Esophagus squamous epithelium (tissue), 5 donors: Measurements from ENCODE around the gene BRDT. TPM values are rescaled to one million over a fixed set of nuclear protein-coding genes. Genes with fewer than 3 reads are reported as not detected.

ENCODE experiments used
- DNase-seq: peaks from one replicate; lab custom pipeline; 2025; lab: John Stamatoyannopoulos, UW
- H3K27ac ChIP-seq, 4 donors: fragments of 200-600 bp; sonication (generic); one replicate each; pipeline ENCODE4 v1.5.1; 2016 to 2019; ENCODE audit warnings: mild to moderate bottlenecking in 1 of 4
- H3K27me3 ChIP-seq, 4 donors: fragments of 200-600 bp; sonication (generic); 1 replicate in 3 of 4; 2 replicates in 1 of 4; pipeline versions ENCODE4 v1.5.1 to v1.6.0; 2017 to 2021; ENCODE audit warnings: antibody characterized with exemption in 1 of 4
- H3K36me3 ChIP-seq, 3 donors: fragments of 200-600 bp; sonication (generic); one replicate each; pipeline ENCODE4 v1.5.1; 2016 to 2019
- H3K4me1 ChIP-seq, 3 donors: fragments of 200-600 bp; sonication (generic); one replicate each; pipeline ENCODE4 v1.5.1; 2017 to 2019
- H3K4me3 ChIP-seq, 4 donors: fragments of 200-600 bp; sonication (generic); 1 replicate in 3 of 4; 2 replicates in 1 of 4; pipeline ENCODE4 v1.5.1; 2016 to 2019; ENCODE audit warnings: mild to moderate bottlenecking in 2 of 4, moderate library complexity in 1 of 4
- H3K9me3 ChIP-seq, 3 donors: fragments of 200-600 bp; sonication (generic); one replicate each; pipeline ENCODE4 v1.5.1; 2016 to 2019
- POLR2A ChIP-seq, 4 donors: fragments of 450-650 bp; IDR thresholded peaks; one replicate each; pipeline ENCODE4 v1.6.1; 2017; ENCODE audit warnings: antibody characterized with exemption in 4 of 4, mild to moderate bottlenecking in 4 of 4, moderate library complexity in 3 of 4
- WGBS, 2 donors: methylation state at CpG; one replicate each; pipeline ENCODE4 v1.1.5; 2018; 5-methylcytosine and 5-hydroxymethylcytosine counted together
- intact Hi-C: fragments of 100-400 bp; cut with DNase I; formaldehyde crosslinking; loops from one replicate; pipeline ENCODE4 v1.15.0; 2022
- total RNA-seq, 4 donors: library from RNA; depleted of rRNA; stranded (reverse); fragments of >200 nt; gene quantifications; one replicate each; pipeline ENCODE4 v1.1.0, GENCODE V29; 2016
- TF ChIP-seq, protein P1 (sequence below), 6 experiments: fragments of 450-650 bp in 4 of 6; fragments of 200-600 bp in 2 of 6; sonication (generic) in 2 of 6; IDR thresholded peaks; one replicate each; pipeline ENCODE4 v1.5.1; 2016 to 2019; ENCODE audit warnings: antibody characterized with exemption in 6 of 6, mild to moderate bottlenecking in 4 of 6, moderate library complexity in 4 of 6
- donor health status: DM: yes; HTN: yes; CAD: no.

Gene BRDT
- total RNA-seq, 4 donors from 2014 or later, result not detected

DNA sequence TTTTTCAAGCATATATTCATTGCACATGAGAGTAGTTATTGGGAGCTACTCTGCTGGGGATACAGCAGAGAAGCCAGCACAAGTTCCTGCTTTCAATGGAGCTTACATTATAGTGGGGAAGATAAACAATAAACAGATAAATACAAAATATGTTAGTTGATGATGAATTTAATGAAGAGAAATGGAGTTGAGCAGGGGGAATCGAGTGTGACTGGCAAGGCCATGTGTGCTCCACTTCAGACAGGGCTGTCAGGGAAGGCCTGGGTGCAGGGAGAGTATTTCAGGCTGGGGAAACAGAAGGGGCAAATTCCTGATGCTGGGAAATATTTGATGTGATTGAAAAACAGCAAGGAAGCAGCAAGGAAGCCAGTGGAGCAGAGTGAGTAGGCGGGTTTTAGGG is 21.2 kb upstream of the BRDT start:
- DNase-seq, result no peak
- no peaks in the 10 kb centered on the region for H3K36me3 ChIP-seq
- intact Hi-C loops, result loop anchor here (5.0 kb wide), 1 partner anchor 416 kb away; no protein-coding TSS in a partner anchor
- no peaks in the 10 kb centered on the region for H3K9me3 ChIP-seq
- H3K27me3 ChIP-seq, result no peaks in the 10 kb centered on the region
- H3K4me3 ChIP-seq, result no peak overlapping the region
- H3K4me1 ChIP-seq, result peaks cover 0 to 6% (median 4%) of the 10 kb centered on the region in 3 donors
- 63 to 97% methylated on average over 2 of the region's 2 CpGs for WGBS, 2 donors
- no peak overlapping the region for H3K27ac ChIP-seq
- no peak for TF ChIP-seq POLR2A (IDR thresholded peaks at IDR 0.05)
- TF ChIP-seq, protein P1, sequence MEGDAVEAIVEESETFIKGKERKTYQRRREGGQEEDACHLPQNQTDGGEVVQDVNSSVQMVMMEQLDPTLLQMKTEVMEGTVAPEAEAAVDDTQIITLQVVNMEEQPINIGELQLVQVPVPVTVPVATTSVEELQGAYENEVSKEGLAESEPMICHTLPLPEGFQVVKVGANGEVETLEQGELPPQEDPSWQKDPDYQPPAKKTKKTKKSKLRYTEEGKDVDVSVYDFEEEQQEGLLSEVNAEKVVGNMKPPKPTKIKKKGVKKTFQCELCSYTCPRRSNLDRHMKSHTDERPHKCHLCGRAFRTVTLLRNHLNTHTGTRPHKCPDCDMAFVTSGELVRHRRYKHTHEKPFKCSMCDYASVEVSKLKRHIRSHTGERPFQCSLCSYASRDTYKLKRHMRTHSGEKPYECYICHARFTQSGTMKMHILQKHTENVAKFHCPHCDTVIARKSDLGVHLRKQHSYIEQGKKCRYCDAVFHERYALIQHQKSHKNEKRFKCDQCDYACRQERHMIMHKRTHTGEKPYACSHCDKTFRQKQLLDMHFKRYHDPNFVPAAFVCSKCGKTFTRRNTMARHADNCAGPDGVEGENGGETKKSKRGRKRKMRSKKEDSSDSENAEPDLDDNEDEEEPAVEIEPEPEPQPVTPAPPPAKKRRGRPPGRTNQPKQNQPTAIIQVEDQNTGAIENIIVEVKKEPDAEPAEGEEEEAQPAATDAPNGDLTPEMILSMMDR (IDR thresholded peaks at IDR 0.05), result no peak

DNA sequence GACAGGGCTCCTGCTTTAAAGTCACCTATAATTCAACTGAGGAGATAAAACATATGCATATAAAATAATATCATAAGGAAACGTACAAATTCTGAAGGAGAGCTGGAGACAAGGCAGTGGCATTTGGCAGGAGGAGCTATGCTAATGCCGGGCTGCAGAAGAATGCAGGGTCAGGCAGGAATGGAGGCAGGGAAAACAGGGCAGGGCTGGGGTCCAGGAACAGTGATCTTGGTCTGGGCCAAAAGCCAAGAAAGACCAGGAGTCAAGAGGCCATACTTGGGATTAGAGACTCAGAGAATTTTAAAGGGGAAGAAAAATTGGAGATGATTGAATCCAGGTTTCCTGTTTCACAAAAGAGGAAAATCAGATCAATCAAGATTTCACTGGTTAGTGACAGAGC is 20.0 kb upstream of the BRDT start:
- intact Hi-C loops, result loop anchor here (5.0 kb wide), 1 partner anchor 417 kb away; no protein-coding TSS in a partner anchor
- no peaks in the 10 kb centered on the region for H3K36me3 ChIP-seq
- no peak overlapping the region for H3K4me3 ChIP-seq
- 31 to 35% methylated on average over 2 of the region's 2 CpGs for WGBS, 2 donors
- TF ChIP-seq, protein P1 (IDR thresholded peaks at IDR 0.05), result no peak
- TF ChIP-seq POLR2A (IDR thresholded peaks at IDR 0.05), result no peak
- no peak overlapping the region for H3K27ac ChIP-seq
- H3K4me1 ChIP-seq, result peaks cover 0 to 6% (median 4%) of the 10 kb centered on the region in 3 donors
- no peak for DNase-seq
- no peaks in the 10 kb centered on the region for H3K27me3 ChIP-seq
- no peaks in the 10 kb centered on the region for H3K9me3 ChIP-seq

DNA sequence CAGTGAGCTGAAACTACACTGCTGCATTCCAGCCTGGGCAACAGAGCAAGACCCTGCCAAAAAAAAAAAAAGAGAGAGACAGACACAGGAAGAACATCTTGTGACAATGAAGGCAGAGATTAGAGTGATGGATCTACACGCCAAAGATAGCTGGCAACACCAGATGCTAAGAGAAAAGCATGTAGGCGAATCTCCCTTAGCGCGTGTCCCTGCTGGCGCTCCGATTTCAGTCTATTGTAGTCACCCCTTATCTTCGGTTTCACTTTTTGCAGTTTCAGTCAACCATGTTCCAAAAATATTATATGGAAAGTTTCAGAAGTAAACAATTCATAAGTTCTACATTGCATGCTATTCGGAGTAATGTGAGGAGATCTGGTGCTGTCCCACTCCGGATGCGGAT is 11.6 kb upstream of the BRDT start:
- Histone ChIP-seq H3K9me3 (no peaks in the 10 kb centered on the region), H3K4me1 (no peaks in the 10 kb centered on the region), H3K27ac (no peak overlapping the region), H3K36me3 (no peaks in the 10 kb centered on the region), H3K4me3 (no peak overlapping the region), H3K27me3 (no peaks in the 10 kb centered on the region)
- no peak for DNase-seq
- 91 to 95% methylated on average over 10 of the region's 10 CpGs for WGBS, 2 donors
- no peak for TF ChIP-seq POLR2A (IDR thresholded peaks at IDR 0.05)
- TF ChIP-seq, protein P1 (IDR thresholded peaks at IDR 0.05), result no peak
- intact Hi-C loops, result no loop called here

DNA sequence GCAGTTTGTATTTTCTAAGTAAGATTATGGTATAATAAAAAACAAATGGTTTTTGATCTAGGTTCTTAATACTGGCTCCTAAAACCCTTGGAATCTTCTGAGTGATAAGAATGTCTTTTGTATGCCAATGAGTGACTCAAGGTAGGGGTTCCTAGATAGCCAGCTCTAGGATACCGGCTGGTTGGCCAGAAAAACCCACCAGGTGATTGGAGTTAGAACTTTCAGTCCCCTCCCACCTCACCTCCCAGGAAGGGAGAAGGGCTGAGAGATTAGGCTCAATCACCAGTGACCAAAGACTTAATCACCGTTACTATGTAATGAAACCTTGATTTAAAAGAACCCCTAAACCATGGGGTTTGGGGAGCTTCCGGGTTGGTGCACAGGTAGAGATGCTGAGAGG is 8.7 kb upstream of the BRDT start:
- Histone ChIP-seq H3K9me3 (no peaks in the 10 kb centered on the region), H3K4me3 (no peak overlapping the region), H3K4me1 (no peaks in the 10 kb centered on the region), H3K27ac (no peak overlapping the region), H3K27me3 (no peaks in the 10 kb centered on the region), H3K36me3 (no peaks in the 10 kb centered on the region)
- intact Hi-C loops, result no loop called here
- TF ChIP-seq, protein P1 (IDR thresholded peaks at IDR 0.05), result no peak
- no peak for TF ChIP-seq POLR2A (IDR thresholded peaks at IDR 0.05)
- WGBS, 2 donors, result 74 to 81% methylated on average over 3 of the region's 3 CpGs
- no peak for DNase-seq

DNA sequence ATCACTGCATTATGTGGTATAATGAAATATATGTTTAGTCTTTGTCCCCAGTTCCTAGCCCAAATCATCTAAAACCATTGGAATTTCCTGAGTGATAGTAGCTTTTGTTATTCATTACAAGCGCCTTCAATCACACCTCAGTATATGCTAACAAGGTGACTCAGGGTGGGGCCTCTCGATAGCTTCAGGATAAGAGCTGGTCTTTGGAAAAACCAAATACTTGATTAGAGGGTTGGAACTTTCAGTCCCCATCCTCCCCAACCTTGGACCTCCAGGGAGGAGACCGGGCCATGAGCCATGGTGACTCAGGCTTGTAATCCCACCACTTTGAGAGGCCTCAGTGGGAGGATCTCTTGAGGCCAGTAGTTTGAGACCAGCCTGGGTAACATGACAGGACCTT is 5.1 kb upstream of the BRDT start:
- intact Hi-C loops, result no loop called here
- WGBS, 2 donors, result 65 to 78% methylated on average over 2 to 3 of the region's 3 CpGs
- H3K36me3 ChIP-seq, result no peaks in the 10 kb centered on the region
- no peaks in the 10 kb centered on the region for H3K9me3 ChIP-seq
- H3K27ac ChIP-seq, result no peak overlapping the region
- no peak for TF ChIP-seq POLR2A (IDR thresholded peaks at IDR 0.05)
- TF ChIP-seq, protein P1 (IDR thresholded peaks at IDR 0.05), result no peak
- no peak overlapping the region for H3K4me3 ChIP-seq
- no peaks in the 10 kb centered on the region for H3K27me3 ChIP-seq
- no peaks in the 10 kb centered on the region for H3K4me1 ChIP-seq
- DNase-seq, result no peak
